ENCODE data around the gene PXDN.

Gene PXDN

DNA sequence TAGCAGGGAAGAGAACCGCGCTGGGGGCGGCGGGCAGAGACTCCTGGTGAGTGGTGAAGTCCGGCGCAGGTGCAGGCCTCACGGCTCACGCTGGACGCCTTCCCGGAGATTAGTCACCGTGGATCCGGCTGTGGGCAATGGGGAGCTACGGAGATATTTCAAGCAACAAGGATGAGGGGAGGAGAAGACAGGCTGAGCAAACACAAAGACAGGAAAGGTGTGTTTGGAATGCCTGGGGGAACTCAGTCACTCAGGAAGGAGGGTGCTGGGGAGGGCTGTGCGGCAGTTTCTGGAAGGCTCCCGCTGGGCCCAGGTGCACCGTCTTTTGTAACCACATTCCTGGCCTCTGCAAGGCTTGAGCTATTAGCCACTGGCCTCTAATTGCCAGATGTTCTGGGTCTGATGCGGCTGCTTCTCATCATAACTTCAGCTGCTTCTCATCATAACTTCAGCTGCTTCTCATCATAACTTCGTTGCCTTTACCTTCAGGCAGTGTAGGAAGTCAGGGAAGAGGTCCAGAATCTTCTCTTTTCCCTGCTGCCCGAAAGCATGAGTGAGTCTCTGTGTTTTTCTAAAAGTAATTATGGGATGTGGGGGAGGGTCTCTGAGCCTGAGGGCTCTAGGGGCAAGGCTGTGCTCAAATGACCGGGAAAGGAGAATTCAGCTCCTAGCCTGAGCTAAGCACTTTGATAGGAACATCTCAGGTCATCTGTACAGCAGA, 118.9 kb downstream of the PXDN start:
- TF ChIP-seq ZFX (IDR thresholded peaks at IDR 0.05) = no peak
- TF ChIP-seq, protein P1, sequence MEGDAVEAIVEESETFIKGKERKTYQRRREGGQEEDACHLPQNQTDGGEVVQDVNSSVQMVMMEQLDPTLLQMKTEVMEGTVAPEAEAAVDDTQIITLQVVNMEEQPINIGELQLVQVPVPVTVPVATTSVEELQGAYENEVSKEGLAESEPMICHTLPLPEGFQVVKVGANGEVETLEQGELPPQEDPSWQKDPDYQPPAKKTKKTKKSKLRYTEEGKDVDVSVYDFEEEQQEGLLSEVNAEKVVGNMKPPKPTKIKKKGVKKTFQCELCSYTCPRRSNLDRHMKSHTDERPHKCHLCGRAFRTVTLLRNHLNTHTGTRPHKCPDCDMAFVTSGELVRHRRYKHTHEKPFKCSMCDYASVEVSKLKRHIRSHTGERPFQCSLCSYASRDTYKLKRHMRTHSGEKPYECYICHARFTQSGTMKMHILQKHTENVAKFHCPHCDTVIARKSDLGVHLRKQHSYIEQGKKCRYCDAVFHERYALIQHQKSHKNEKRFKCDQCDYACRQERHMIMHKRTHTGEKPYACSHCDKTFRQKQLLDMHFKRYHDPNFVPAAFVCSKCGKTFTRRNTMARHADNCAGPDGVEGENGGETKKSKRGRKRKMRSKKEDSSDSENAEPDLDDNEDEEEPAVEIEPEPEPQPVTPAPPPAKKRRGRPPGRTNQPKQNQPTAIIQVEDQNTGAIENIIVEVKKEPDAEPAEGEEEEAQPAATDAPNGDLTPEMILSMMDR (conservative IDR thresholded peaks at IDR 0.05) = no peak
- peak overlapping the region; percentile 77 for H3K27ac ChIP-seq

DNA sequence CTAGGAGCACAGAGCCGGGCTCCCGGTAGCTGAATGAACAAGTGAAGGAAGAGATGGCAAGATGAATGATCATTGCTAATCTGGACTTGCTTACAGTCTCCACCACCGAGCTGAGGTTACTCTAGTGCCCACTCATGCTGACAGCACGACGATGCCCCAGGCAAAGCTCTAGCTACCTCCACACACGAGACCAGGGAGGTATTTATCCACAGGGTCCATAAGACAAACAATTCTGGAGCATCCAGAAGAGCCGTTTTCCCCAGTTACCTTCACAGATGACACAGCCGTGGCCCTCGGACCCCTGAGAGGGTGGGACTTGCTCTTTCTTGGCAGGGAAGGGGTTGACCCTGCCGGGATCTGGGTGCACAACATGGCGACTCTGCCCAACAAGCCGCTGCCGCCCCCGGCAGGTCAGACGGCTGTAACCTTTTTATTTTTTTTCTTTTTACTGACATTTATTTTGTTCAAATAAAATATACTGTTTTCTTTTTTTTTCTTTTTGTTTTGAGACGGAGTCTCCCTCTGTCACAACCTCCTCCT, 120.3 kb downstream of the PXDN start:
- peak overlapping the region; percentile 77; the same call in 1 of the 2 replicates for H3K27ac ChIP-seq
- TF ChIP-seq, protein P1 (conservative IDR thresholded peaks at IDR 0.05) = no peak

DNA sequence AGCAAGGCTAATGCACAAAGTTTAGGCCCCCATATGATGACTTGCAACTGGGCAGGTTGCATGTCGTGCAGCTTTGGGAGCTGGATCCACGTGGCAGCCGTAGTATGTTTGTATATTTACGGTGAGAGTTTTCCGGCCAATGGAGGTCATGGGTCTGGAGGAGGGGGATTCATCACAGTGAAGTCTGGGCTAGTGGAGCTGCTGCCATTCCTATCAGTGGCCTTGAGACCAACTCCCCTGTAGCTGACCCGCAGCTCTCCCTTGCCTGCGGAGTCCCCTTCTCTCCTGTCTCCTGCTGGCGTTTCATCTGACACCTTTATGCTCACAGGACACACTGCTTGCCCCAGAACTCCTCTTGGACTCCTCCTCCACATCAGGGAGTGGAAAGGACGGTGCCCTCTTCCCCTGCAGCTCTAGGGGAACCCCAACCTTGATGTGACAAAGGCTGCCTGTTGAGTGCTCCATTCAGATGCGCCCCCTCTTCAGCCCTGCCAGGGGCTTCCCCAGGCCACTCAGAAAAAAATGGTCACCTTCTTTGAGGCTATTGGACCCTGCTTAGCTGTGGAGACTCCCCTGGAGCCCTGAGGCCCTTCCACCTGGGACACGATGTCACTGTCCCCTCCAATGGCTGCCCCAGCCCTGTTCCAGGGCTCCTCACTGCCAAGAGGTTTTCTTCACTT, 121.7 kb downstream of the PXDN start:
- H3K27ac ChIP-seq = peak overlapping the region; percentile 39
- no peak for TF ChIP-seq ZFX (IDR thresholded peaks at IDR 0.05)
- TF ChIP-seq, protein P1 (conservative IDR thresholded peaks at IDR 0.05) = no peak

DNA sequence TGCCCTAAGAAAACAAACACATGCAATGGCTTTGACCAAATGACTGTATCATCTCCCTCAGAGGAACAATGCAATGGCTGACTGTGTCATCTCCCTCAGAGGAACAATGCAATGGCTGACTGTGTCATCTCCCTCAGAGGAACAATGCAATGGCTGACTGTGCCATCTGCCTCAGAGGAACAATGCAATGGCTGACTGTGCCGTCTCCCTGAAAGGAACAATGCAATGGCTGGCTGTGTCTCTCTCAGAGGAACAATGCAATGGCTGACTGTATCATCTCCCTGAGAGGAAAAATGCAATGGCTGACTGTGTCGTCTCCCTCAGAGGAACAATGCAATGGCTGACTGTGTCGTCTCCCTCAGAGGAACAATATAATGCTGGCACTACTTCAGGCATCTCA, 122.3 kb downstream of the PXDN start:
- peak overlapping the region; percentile 39 for H3K27ac ChIP-seq

DNA sequence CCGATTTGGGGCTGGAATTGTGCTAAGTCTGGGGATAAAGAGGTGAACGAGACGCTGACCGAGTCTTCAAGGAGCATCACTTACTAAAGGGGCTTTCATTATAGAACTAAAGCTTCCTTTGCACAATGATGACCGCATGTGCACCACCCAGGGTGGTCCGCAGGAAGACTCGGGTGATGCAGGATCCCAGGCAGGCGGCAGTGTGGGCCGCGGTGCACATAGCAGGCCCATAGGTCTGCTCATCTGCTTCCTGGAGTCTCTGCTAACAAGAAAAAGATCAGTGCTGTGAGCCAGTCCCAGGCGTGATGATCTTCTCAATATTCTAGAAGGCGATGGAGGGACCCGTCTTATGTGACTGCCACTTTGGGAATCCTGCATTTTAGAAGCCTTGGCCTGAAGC, 122.8 kb downstream of the PXDN start:
- no peak for TF ChIP-seq ZFX (IDR thresholded peaks at IDR 0.05)
- TF ChIP-seq, protein P1 (conservative IDR thresholded peaks at IDR 0.05) = no peak
- peak overlapping the region; percentile 39 for H3K27ac ChIP-seq

DNA sequence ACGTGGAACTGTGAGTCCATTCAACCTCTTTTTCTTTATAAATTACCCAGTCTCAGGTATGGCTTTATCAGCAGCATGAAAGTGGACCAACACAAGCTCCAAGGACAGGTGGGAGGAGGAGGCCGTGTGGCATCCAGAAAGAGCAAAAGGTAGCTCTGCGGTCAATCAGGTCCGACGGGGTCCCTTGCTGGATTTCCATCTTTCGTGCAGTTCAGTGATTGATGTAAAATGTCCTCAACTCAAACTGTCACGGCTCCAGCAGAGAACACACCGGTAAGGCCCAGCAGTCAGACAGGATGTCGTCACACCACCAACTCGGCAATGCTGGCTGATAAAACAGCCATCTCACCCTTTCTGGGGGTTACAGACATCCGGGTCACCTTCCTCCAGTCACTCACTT, 123.3 kb downstream of the PXDN start:
- TF ChIP-seq ZFX (IDR thresholded peaks at IDR 0.05) = no peak
- TF ChIP-seq, protein P1 (conservative IDR thresholded peaks at IDR 0.05) = no peak
- H3K27ac ChIP-seq = peak overlapping the region; percentile 39

DNA sequence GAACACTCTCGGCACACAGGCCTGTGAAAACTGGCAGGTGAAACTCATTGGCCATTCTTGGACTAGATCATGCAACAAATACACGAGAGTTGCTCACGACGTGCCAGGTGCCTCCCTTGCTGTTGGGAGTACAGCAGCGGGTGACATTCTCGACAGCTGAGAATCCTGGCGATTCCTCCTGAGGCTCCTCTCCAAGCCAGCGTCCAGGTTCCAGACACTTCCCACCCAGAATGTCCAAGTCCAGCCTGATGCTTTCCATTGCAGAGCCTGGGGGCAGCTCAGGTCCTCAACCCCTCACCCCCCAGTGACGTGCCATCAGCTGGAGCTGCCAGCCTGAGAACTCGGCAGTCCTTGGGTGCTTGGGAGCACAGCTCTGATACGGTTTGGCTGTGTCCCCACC, 124.2 kb downstream of the PXDN start:
- H3K27ac ChIP-seq = peak overlapping the region; percentile 20; the same call in 1 of the 2 replicates
- TF ChIP-seq, protein P1 (conservative IDR thresholded peaks at IDR 0.05) = no peak
- no peak for TF ChIP-seq ZFX (IDR thresholded peaks at IDR 0.05)

Measured in C4-2B (cell line).